ENCODE results near the gene HS1BP3.

GRCh38 chr2:20667531-20668401, 16.9 kb upstream of the HS1BP3 start:
- no peak for TF ChIP-seq CTCF (IDR thresholded peaks at IDR 0.05; ENCODE audit: extremely low read depth in 1 of 2, insufficient read depth in 1 of 2, low read depth in 1 of 2, low read length in 2 of 2)
- no peak for TF ChIP-seq MAX (IDR thresholded peaks at IDR 0.05; ENCODE audit: insufficient read depth, insufficient read length)
- TF ChIP-seq EZH2 (IDR thresholded peaks at IDR 0.05; ENCODE audit: borderline replicate concordance, low read depth, low read length, severe bottlenecking) = no peak
- TF ChIP-seq POLR2AphosphoS5 (IDR thresholded peaks at IDR 0.05; ENCODE audit: insufficient read depth, low read depth, low read length) = no peak
- no peak for TF ChIP-seq POLR2A (IDR thresholded peaks at IDR 0.05; ENCODE audit: low read depth, low read length)
- TF ChIP-seq JUN (IDR thresholded peaks at IDR 0.05; ENCODE audit: borderline replicate concordance, insufficient read depth, insufficient read length, low read depth) = no peak
- no peak for TF ChIP-seq FOS (IDR thresholded peaks at IDR 0.05; ENCODE audit: borderline replicate concordance, insufficient read depth, low read length)
- TF ChIP-seq MYC (IDR thresholded peaks at IDR 0.05; ENCODE audit: low read depth, low read length) = no peak
